Uterus (tissue), 4 donors: Measurements from ENCODE around the gene MITF. TPM values are rescaled to one million over a fixed set of nuclear protein-coding genes. Genes with fewer than 3 reads are reported as not detected.

Experiments used
- DNase-seq, 2 donors: peaks; one replicate each; pipeline ENCODE4 v3.0.0-alpha.2; 2019 to 2020
- H3K27ac ChIP-seq, 2 donors: fragments of 200-600 bp; sonication (generic); 1 replicate in 1 of 2; 2 replicates in 1 of 2; pipeline ENCODE4 v1.5.1; 2016 to 2018
- H3K27me3 ChIP-seq, 2 donors: fragments of 200-600 bp; sonication (generic); one replicate each; pipeline ENCODE4 v1.5.1; 2018 to 2019; ENCODE audit warnings: control low read depth in 1 of 2
- H3K36me3 ChIP-seq, 2 donors: fragments of 200-600 bp; sonication (generic); one replicate each; pipeline ENCODE4 v1.5.1; 2019; ENCODE audit warnings: control low read depth in 1 of 2
- H3K4me1 ChIP-seq, 2 donors: fragments of 200-600 bp; sonication (generic); one replicate each; pipeline ENCODE4 v1.5.1; 2018 to 2019; ENCODE audit warnings: control low read depth in 1 of 2
- H3K4me3 ChIP-seq, 2 donors: fragments of 200-600 bp; sonication (generic); 1 replicate in 1 of 2; 2 replicates in 1 of 2; pipeline ENCODE4 v1.5.1; 2018 to 2019; ENCODE audit warnings: mild to moderate bottlenecking in 1 of 2
- H3K9me3 ChIP-seq, 2 donors: fragments of 200-600 bp; sonication (generic); one replicate each; pipeline ENCODE4 v1.5.1; 2019; ENCODE audit warnings: control low read depth in 1 of 2
- POLR2A ChIP-seq, 2 donors: fragments of 450-650 bp; IDR thresholded peaks; one replicate each; pipeline ENCODE4 v1.6.1; 2016; ENCODE audit warnings: antibody characterized with exemption in 2 of 2, mild to moderate bottlenecking in 1 of 2, moderate library complexity in 1 of 2
- intact Hi-C: fragments of 100-400 bp; cut with DNase I; formaldehyde crosslinking; loops from one replicate; pipeline ENCODE4 v1.15.1; 2023; ENCODE audit warnings: low total_unique reads
- total RNA-seq, 4 donors: library from RNA; depleted of rRNA in 3 of 4; stranded (reverse); fragments of >200 nt in 3 of 4; gene quantifications; one replicate each; pipeline versions ENCODE4 v1.1.0 to v1.2.4, GENCODE V29; 2014 to 2023
- TF ChIP-seq, protein P1 (sequence below), 4 experiments: fragments of 200-600 bp in 2 of 4; fragments of 450-650 bp in 2 of 4; sonication (generic) in 2 of 4; IDR thresholded peaks; one replicate each; pipeline ENCODE4 v1.5.1; 2016 to 2019; ENCODE audit warnings: antibody characterized with exemption in 4 of 4, mild to moderate bottlenecking in 2 of 4, moderate library complexity in 1 of 4
- donor health status: DM: yes; HTN: yes; CAD: no.

MITF gene
- total RNA-seq, 4 donors from 2014 or later = 18.2 to 66.0 (median 52.6) TPM

DNA sequence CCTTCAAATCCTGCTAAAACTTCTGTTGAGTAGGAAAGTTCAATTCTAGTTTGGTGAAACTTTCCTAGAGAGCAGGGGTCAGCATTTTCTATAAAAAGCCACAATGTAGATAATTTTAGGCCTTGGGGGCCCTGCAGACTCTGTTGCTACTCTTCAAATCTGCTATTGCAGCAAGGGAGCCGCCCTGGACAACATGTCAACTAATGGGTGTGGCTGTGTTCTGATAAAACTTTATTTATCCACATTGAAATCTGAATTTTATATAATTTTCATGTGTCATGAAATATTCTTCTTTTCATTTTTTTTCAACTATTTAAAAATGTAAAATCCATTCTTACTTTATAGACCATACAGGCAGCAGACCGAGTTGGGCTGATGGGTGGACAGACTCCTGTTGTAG, 192.8 kb downstream of the MITF start:
- H3K4me3 ChIP-seq = no peak overlapping the region
- H3K36me3 ChIP-seq = no peaks in the 10 kb centered on the region
- TF ChIP-seq, protein P1, sequence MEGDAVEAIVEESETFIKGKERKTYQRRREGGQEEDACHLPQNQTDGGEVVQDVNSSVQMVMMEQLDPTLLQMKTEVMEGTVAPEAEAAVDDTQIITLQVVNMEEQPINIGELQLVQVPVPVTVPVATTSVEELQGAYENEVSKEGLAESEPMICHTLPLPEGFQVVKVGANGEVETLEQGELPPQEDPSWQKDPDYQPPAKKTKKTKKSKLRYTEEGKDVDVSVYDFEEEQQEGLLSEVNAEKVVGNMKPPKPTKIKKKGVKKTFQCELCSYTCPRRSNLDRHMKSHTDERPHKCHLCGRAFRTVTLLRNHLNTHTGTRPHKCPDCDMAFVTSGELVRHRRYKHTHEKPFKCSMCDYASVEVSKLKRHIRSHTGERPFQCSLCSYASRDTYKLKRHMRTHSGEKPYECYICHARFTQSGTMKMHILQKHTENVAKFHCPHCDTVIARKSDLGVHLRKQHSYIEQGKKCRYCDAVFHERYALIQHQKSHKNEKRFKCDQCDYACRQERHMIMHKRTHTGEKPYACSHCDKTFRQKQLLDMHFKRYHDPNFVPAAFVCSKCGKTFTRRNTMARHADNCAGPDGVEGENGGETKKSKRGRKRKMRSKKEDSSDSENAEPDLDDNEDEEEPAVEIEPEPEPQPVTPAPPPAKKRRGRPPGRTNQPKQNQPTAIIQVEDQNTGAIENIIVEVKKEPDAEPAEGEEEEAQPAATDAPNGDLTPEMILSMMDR (IDR thresholded peaks at IDR 0.05) = no peak
- no peak for TF ChIP-seq POLR2A (IDR thresholded peaks at IDR 0.05)
- H3K4me1 ChIP-seq = peaks cover 3% of the 10 kb centered on the region in 2 donors
- intact Hi-C loops = no loop called here
- no peaks in the 10 kb centered on the region for H3K27me3 ChIP-seq
- DNase-seq = no peak
- H3K9me3 ChIP-seq = no peaks in the 10 kb centered on the region
- no peak overlapping the region for H3K27ac ChIP-seq

DNA sequence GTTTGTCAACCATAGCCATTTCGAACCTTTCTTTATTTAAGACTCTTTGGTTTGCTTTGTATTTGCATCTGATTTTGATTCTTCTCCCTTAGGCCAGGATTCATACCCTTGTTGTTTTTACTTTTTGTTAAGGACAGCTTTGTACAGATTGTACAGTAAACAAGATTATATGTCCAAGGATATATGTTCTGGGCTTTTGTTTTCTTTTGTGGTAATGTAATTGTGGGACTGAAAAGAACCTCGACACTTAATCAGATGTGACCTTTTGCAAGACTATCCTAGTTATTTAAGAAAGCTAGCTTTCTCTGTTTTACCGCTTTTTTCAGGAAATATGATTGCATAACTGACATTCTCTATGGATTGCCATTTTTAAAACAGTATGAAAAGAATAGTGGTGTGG, 193.2 kb downstream of the MITF start:
- no peaks in the 10 kb centered on the region for H3K27me3 ChIP-seq
- no peak for TF ChIP-seq POLR2A (IDR thresholded peaks at IDR 0.05)
- TF ChIP-seq, protein P1 (IDR thresholded peaks at IDR 0.05) = no peak
- no peaks in the 10 kb centered on the region for H3K9me3 ChIP-seq
- no peak overlapping the region for H3K4me3 ChIP-seq
- no peak for DNase-seq
- intact Hi-C loops = no loop called here
- no peaks in the 10 kb centered on the region for H3K36me3 ChIP-seq
- H3K4me1 ChIP-seq = peaks cover 3% of the 10 kb centered on the region in 2 donors
- H3K27ac ChIP-seq = no peak overlapping the region

DNA sequence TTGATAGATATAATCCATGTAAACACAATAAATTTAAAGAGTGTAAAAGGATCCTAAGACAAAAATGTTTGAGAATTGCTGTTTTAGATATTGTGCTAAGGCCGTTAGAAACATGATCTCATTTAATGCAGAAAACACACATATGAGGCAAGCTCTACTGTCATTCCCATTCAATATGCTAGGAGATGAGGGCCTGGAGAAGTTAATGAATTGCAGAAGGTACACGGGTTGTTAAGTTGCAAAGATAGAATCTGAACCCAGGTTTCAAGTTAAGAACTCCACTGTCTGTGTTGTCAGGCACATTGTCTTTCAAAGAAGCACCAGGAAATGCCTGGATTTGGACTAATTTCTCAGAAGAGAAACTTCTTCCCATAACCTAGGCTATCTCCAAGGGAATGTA, 195.1 kb downstream of the MITF start:
- H3K36me3 ChIP-seq = no peaks in the 10 kb centered on the region
- TF ChIP-seq, protein P1 (IDR thresholded peaks at IDR 0.05) = no peak
- TF ChIP-seq POLR2A (IDR thresholded peaks at IDR 0.05) = no peak
- intact Hi-C loops = no loop called here

DNA sequence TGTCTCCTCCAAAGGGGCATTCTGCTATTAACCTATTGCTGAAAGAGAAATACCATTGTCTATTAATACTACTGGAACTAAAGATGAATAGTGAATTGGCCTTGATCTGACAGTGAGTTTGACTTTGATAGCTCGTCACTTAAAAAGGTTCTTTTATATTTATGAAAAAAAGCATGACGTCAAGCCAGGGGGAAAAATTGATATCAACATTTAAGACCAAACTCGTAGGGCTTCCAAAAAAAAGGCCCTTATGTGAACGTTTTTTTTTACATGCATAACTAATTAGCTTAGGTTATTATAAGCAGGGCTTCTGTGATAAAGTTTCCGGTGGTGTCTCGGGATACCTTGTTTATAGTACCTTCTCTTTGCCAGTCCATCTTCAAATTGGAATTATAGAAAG, 197.0 kb downstream of the MITF start:
- intact Hi-C loops = no loop called here
- H3K36me3 ChIP-seq = no peaks in the 10 kb centered on the region
- no peaks in the 10 kb centered on the region for H3K9me3 ChIP-seq
- H3K27me3 ChIP-seq = no peaks in the 10 kb centered on the region
- TF ChIP-seq, protein P1 (IDR thresholded peaks at IDR 0.05) = no peak
- no peak for TF ChIP-seq POLR2A (IDR thresholded peaks at IDR 0.05)
- no peak overlapping the region for H3K4me3 ChIP-seq
- DNase-seq = no peak
- H3K4me1 ChIP-seq = no peaks in the 10 kb centered on the region
- no peak overlapping the region for H3K27ac ChIP-seq

More for the DNA sequence above, 195.1 kb downstream of the MITF start:
- H3K4me3 ChIP-seq = no peak overlapping the region
- H3K27me3 ChIP-seq = no peaks in the 10 kb centered on the region
- DNase-seq = no peak
- H3K27ac ChIP-seq = no peak overlapping the region
- H3K4me1 ChIP-seq = peaks cover under 1 to 3% of the 10 kb centered on the region in 2 donors
- H3K9me3 ChIP-seq = no peaks in the 10 kb centered on the region

DNA sequence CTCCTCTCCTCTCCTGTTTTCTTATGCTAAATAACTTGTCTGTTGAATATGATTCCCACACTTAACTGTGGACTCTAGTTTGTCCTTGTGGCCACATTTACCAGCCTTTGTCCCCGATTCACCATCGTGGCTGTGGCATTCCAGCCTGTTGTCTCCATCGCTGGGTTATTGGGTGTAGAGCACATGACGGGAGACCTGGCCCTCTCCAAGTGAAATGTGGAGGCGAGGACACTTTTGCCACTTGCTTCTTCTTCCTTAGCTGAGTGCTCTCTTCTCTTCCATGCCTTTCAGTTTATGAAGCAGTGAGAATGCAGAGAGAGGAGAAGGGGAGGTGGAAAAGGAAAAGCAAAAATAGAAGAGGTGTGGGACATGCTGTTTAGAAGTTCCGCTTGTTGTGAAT, 198.8 kb downstream of the MITF start:
- intact Hi-C loops = no loop called here
- Histone ChIP-seq H3K27me3 (no peaks in the 10 kb centered on the region), H3K27ac (no peak overlapping the region), H3K4me1 (no peaks in the 10 kb centered on the region), H3K9me3 (no peaks in the 10 kb centered on the region), H3K4me3 (no peak overlapping the region), H3K36me3 (no peaks in the 10 kb centered on the region)
- no peak for DNase-seq
- TF ChIP-seq, protein P1 (IDR thresholded peaks at IDR 0.05) = no peak
- no peak for TF ChIP-seq POLR2A (IDR thresholded peaks at IDR 0.05)
